HFFc6 (cell line): ENCODE data around the gene SLC8A2. TPM values are rescaled to one million over a fixed set of nuclear protein-coding genes. Genes with fewer than 3 reads are reported as not detected.

Experiments used
- DNase-seq: peaks from one replicate; pipeline ENCODE4 v3.0.0-alpha.2; 2018
- H3K27ac Mint-ChIP-seq: 2 replicates; pipeline ENCODE4 v1.8.0; 2020; ENCODE audit warnings: mild to moderate bottlenecking, mixed read lengths
- H3K27me3 Mint-ChIP-seq: 2 replicates; pipeline ENCODE4 v1.8.0; 2021; ENCODE audit warnings: mild to moderate bottlenecking, moderate library complexity, mixed read lengths; ENCODE audit not compliant: insufficient read depth
- H3K36me3 Mint-ChIP-seq: 2 replicates; pipeline ENCODE4 v1.8.0; 2021; ENCODE audit warnings: low read depth, mixed read lengths
- H3K4me1 Mint-ChIP-seq: 2 replicates; pipeline ENCODE4 v1.8.0; 2020; ENCODE audit warnings: low read depth, mixed read lengths
- H3K4me3 Mint-ChIP-seq: 2 replicates; pipeline ENCODE4 v1.8.0; 2020; ENCODE audit warnings: mild to moderate bottlenecking, moderate library complexity, mixed read lengths
- H3K9me3 Mint-ChIP-seq: 2 replicates; pipeline ENCODE4 v1.8.0; 2020; ENCODE audit warnings: mild to moderate bottlenecking, mixed read lengths
- total RNA-seq, 6 experiments: library from RNA; stranded (reverse); fragmentation: NEBNext Ultra II Directional; extraction: Animal tissue kit (Norgen Biotek cat#: 25700); gene quantifications; 2 replicates in 1 of 6; 3 replicates in 5 of 6; pipeline ENCODE4 v1.2.3, GENCODE V29; 2021
- TF ChIP-seq, protein P1 (sequence below): fragments of 200-600 bp; sonication (generic); IDR thresholded peaks from 2 replicates; pipeline ENCODE4 v1.5.0; 2021; ENCODE audit warnings: antibody characterized with exemption, mild to moderate bottlenecking

The SLC8A2 gene
- total RNA-seq, 6 experiments from 2014 or later: not detected

DNA sequence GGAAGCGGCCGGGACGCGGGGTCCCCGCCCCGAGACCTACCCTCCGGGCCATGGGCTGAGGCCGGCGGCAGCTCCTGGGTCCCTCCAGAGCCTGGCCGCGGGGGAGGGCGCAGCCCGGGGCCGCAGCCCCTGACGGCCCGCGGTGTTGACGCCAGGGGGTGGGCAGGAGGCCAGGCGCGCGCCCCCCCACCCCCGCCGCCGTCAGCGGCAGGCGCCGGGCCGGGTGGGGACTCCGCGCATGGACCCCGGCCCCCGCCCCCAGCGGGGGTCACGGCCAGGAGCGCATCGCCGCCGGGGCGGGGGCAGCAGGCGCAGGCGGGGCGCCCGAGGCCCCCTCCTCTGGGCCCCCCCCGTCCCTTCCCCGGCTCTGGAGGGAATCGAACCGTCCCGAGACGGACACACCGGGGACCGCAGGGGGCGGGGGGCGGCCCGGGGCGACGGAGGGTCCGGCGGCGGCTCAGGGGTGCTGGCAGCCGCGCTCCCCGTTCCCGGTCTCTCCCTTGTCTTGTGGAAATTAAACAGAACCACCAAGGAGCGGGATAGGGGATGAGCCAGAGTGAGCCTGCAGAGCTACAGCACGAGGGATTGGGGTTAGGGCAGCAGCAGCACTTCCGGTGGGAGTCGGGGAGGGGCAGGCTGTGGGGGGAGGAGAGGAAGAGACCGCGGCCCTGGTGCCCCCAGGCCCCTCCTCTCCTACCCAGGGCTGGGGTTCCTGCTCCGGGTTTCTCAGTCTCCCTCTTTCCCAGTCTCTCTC lies 52.5 kb downstream of the SLC8A2 start, which contains the start of gene MEIS3:
Gene MEIS3 (minus strand): TSS at position 498 of the 754 bp plus-strand sequence. CDS start 446 bp downstream, at position 52.
- Mint-ChIP-seq H3K4me3 (peak within 1 kb of the TSS; percentile 89), H3K36me3 (peaks cover 3% of the 10 kb centered on the region), H3K27me3 (peaks cover 35% of the 10 kb centered on the region), H3K27ac (peak within 1 kb of the TSS; percentile 5; the same call in 1 of the 2 replicates), H3K4me1 (peaks cover 46% of the 10 kb centered on the region), H3K9me3 (no peaks in the 10 kb centered on the region)
- TF ChIP-seq, protein P1, sequence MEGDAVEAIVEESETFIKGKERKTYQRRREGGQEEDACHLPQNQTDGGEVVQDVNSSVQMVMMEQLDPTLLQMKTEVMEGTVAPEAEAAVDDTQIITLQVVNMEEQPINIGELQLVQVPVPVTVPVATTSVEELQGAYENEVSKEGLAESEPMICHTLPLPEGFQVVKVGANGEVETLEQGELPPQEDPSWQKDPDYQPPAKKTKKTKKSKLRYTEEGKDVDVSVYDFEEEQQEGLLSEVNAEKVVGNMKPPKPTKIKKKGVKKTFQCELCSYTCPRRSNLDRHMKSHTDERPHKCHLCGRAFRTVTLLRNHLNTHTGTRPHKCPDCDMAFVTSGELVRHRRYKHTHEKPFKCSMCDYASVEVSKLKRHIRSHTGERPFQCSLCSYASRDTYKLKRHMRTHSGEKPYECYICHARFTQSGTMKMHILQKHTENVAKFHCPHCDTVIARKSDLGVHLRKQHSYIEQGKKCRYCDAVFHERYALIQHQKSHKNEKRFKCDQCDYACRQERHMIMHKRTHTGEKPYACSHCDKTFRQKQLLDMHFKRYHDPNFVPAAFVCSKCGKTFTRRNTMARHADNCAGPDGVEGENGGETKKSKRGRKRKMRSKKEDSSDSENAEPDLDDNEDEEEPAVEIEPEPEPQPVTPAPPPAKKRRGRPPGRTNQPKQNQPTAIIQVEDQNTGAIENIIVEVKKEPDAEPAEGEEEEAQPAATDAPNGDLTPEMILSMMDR: no peak
- no peak for DNase-seq

- Mint-ChIP-seq H3K27me3 (peaks cover 33% of the 10 kb centered on the region), H3K9me3 (no peaks in the 10 kb centered on the region), H3K36me3 (peaks cover 8% of the 10 kb centered on the region), H3K4me3 (peak overlapping the region; percentile 89), H3K4me1 (peaks cover 46% of the 10 kb centered on the region), H3K27ac (peak overlapping the region; percentile 5; the same call in 1 of the 2 replicates)
- TF ChIP-seq, protein P1: no peak
- DNase-seq: no peak
Observed at GRCh38 chr19:47418692-47419029, 53.0 kb downstream of the SLC8A2 start.

GRCh38 chr19:47417746-47418691 lies 53.7 kb downstream of the SLC8A2 start:
- Mint-ChIP-seq H3K27me3 (peaks cover 29% of the 10 kb centered on the region), H3K27ac (peak overlapping the region; percentile 5; the same call in 1 of the 2 replicates), H3K36me3 (peaks cover 12% of the 10 kb centered on the region), H3K4me3 (peak overlapping the region; percentile 89), H3K9me3 (no peaks in the 10 kb centered on the region), H3K4me1 (peaks cover 43% of the 10 kb centered on the region)
- TF ChIP-seq, protein P1: no peak
- no peak for DNase-seq

DNA sequence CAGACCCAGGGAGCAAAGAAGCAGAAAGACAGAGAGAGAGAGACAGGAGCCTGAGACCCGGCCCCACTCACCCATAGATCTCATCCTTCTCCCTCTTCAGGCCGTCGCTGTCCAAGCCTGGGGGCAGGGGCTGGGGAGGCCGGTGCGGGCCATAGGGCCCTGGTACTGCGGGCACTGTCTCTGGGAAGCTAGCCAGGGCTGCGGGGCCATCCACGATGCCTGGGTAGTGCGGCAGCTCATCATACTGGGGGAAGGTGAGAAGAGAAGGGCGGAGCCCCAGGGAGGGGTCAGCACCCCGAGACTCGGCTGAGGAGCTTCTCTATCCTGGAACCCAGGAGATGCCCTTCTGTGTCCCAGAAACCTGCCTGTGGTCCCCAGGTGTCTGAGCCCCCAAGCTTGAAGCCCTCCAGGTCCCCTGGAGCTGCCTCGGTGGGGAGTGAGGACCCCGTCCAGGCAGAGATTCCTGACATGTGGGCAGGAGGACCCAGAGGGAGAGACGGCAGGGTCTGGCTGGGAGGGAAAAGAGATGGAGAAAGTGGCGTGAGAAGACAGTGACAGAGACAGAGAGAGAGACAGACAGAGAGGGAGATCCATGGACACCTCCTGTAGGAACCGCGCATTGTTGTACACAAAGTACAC lies 54.5 kb downstream of the SLC8A2 start:
- DNase-seq: no peak
- TF ChIP-seq, protein P1: no peak
- Mint-ChIP-seq H3K27me3 (peaks cover 21% of the 10 kb centered on the region), H3K9me3 (no peaks in the 10 kb centered on the region), H3K4me1 (peaks cover 35% of the 10 kb centered on the region), H3K4me3 (peak overlapping the region; percentile 89), H3K27ac (no peak overlapping the region), H3K36me3 (peaks cover 12% of the 10 kb centered on the region)

- Mint-ChIP-seq H3K9me3 (no peaks in the 10 kb centered on the region), H3K27me3 (peaks cover 18% of the 10 kb centered on the region), H3K27ac (no peak overlapping the region), H3K36me3 (peaks cover 12% of the 10 kb centered on the region), H3K4me1 (peaks cover 30% of the 10 kb centered on the region), H3K4me3 (no peak overlapping the region)
- TF ChIP-seq, protein P1: no peak
- DNase-seq: no peak
Observed at GRCh38 chr19:47416643-47416985, 55.1 kb downstream of the SLC8A2 start.
